ENCODE results near the gene SHH. TPM values are rescaled to one million over a fixed set of nuclear protein-coding genes. Genes with fewer than 3 reads are reported as not detected.

SHH gene
- total RNA-seq, 4 donors from 2014 or later: not detected

GRCh38 chr7:155857141-155857540 lies 44.9 kb upstream of the SHH start:
- 86 to 90% methylated on average over 3 of the region's 3 CpGs for WGBS, 2 donors
- Histone ChIP-seq H3K27me3 (peaks cover 0 to 41% (median 0%) of the 10 kb centered on the region in 4 donors), H3K9me3 (peaks cover 0 to 6% (median 3%) of the 10 kb centered on the region in 3 donors), H3K4me1 (peaks cover 0 to 16% (median 7%) of the 10 kb centered on the region in 3 donors), H3K36me3 (no peaks in the 10 kb centered on the region), H3K27ac (no peak overlapping the region), H3K4me3 (no peak overlapping the region)
- DNase-seq: no peak
- intact Hi-C loops (cut with DNase I): no loop called here
- TF ChIP-seq POLR2A (IDR thresholded peaks at IDR 0.05): no peak

- Histone ChIP-seq H3K9me3 (peaks cover 0 to 6% (median 3%) of the 10 kb centered on the region in 3 donors), H3K36me3 (no peaks in the 10 kb centered on the region), H3K4me1 (peaks cover 0 to 11% (median 7%) of the 10 kb centered on the region in 3 donors), H3K27me3 (peaks cover 0 to 42% (median 0%) of the 10 kb centered on the region in 4 donors), H3K27ac (no peak overlapping the region), H3K4me3 (no peak overlapping the region)
- no peak for DNase-seq
- intact Hi-C loops (cut with DNase I): no loop called here
- no peak for TF ChIP-seq POLR2A (IDR thresholded peaks at IDR 0.05)
- TF ChIP-seq, protein P1, sequence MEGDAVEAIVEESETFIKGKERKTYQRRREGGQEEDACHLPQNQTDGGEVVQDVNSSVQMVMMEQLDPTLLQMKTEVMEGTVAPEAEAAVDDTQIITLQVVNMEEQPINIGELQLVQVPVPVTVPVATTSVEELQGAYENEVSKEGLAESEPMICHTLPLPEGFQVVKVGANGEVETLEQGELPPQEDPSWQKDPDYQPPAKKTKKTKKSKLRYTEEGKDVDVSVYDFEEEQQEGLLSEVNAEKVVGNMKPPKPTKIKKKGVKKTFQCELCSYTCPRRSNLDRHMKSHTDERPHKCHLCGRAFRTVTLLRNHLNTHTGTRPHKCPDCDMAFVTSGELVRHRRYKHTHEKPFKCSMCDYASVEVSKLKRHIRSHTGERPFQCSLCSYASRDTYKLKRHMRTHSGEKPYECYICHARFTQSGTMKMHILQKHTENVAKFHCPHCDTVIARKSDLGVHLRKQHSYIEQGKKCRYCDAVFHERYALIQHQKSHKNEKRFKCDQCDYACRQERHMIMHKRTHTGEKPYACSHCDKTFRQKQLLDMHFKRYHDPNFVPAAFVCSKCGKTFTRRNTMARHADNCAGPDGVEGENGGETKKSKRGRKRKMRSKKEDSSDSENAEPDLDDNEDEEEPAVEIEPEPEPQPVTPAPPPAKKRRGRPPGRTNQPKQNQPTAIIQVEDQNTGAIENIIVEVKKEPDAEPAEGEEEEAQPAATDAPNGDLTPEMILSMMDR (IDR thresholded peaks at IDR 0.05): no peak
- WGBS, 2 donors: 79 to 85% methylated on average over 3 of the region's 3 CpGs
Observed at GRCh38 chr7:155856656-155857055, 44.4 kb upstream of the SHH start.

DNA sequence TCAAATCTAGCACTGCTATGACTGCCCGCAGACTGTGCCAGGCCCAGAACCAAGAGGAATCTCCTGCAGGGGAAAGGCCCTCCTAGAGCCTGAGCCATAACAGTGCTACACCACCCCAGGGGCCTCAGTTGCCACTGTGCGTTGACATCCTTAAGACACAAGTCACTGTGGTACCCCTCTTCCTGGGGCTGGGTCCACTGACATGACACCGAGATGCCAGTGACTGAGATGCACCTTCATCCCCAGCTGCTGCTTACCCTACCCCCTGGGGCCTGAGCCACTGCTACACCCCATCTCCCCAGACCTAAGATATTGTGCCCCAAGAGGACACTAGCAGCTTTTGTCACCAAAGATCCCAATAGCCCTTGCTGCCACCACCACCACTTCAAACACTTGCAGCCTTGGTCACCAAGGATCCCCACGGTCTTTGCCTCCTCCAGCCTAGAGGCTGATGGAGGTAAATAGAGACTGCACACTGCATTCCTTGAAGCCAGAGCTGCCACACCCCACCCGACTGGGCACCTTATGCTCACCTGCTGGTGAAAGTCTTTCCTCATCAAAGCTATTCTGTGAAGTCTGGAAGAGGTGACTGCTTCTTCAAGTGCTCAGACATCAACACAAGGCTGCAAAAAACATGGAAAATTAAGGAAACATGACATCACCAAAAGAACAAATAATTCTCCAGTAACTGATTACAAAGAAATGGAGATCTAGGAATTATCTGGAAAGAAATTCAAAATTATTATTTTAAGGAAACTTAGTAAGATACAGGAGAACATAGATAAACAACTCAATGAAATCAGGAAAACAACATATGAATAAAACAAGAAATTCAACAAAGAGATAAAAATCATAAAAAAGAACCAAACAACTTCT lies 40.4 kb upstream of the SHH start:
- no peak for DNase-seq
- WGBS, 2 donors: 90 to 92% methylated on average over 2 to 4 of the region's 5 CpGs
- no peaks in the 10 kb centered on the region for H3K4me1 ChIP-seq
- no peaks in the 10 kb centered on the region for H3K36me3 ChIP-seq
- H3K9me3 ChIP-seq: peaks cover 0 to 6% (median 3%) of the 10 kb centered on the region in 3 donors
- peaks cover 0 to 49% (median 0%) of the 10 kb centered on the region in 4 donors for H3K27me3 ChIP-seq
- intact Hi-C loops (cut with DNase I): no loop called here
- no peak overlapping the region for H3K27ac ChIP-seq
- no peak overlapping the region for H3K4me3 ChIP-seq
- TF ChIP-seq, protein P1 (IDR thresholded peaks at IDR 0.05): no peak
- no peak for TF ChIP-seq POLR2A (IDR thresholded peaks at IDR 0.05)

- H3K27me3 ChIP-seq: peaks cover 0 to 49% (median 0%) of the 10 kb centered on the region in 4 donors
- intact Hi-C loops (cut with DNase I): no loop called here
- no peaks in the 10 kb centered on the region for H3K36me3 ChIP-seq
- no peak overlapping the region for H3K4me3 ChIP-seq
- H3K9me3 ChIP-seq: peaks cover 0 to 6% (median 3%) of the 10 kb centered on the region in 3 donors
- TF ChIP-seq, protein P1 (IDR thresholded peaks at IDR 0.05): no peak
- TF ChIP-seq POLR2A (IDR thresholded peaks at IDR 0.05): no peak
- no peak overlapping the region for H3K27ac ChIP-seq
- WGBS, 2 donors: 51 to 67% methylated on average over 1 to 2 of the region's 5 CpGs
- no peak for DNase-seq
- no peaks in the 10 kb centered on the region for H3K4me1 ChIP-seq
Observed at GRCh38 chr7:155851892-155852291, 39.6 kb upstream of the SHH start.

DNA sequence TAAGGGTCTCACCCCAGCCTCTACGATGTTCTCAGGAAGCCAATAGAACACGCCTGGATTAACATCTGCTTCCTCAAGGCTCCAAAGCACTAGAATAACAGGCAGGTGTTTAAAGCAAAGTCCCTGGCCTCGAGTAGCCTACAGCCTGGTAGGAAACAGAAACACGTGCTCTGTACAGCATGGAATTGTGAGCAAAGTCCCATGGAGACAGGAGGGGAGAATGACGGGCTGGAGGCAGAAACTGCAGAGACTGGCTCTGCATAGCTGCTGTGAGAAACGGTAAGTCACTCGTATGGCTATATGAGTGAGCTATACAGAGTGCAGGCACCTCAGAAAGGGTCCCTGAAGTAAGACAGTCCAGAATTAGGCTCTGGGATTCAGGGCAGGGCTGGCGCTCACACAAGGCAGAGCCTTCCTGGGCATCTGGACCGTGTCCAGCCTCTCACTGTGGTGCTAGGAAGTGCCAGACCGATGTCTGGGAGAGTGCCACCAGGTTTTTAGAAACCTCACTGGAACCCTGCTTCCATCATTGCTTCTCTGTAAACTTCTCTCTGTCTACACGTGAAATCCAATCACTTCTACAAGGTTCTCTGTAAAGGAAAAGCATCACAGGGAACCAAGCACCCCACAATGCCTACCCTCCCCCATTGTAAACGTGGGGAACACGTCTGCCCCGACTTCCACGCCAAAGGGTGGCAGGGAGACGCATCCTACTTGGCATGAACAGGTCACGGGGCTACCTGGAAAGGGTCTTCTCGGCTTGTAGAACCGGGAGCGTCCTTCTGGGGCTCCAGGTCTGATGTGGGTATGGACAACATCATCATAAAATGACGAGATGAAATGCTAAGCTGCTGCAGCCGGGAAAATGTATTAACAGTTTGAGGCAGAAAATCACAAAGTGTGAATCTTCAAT lies 38.8 kb upstream of the SHH start:
- peaks cover 0 to 6% (median 3%) of the 10 kb centered on the region in 3 donors for H3K9me3 ChIP-seq
- no peak overlapping the region for H3K4me3 ChIP-seq
- H3K27me3 ChIP-seq: peaks cover 0 to 50% (median 0%) of the 10 kb centered on the region in 4 donors
- H3K36me3 ChIP-seq: no peaks in the 10 kb centered on the region
- no peak overlapping the region for H3K27ac ChIP-seq
- WGBS, 2 donors: 67 to 70% methylated on average over 19 to 21 of the region's 22 CpGs
- intact Hi-C loops (cut with DNase I): no loop called here
- DNase-seq: no peak
- TF ChIP-seq POLR2A (IDR thresholded peaks at IDR 0.05): no peak
- TF ChIP-seq, protein P1 (IDR thresholded peaks at IDR 0.05): no peak
- no peaks in the 10 kb centered on the region for H3K4me1 ChIP-seq
